UCSD-AML1 (cell line): Measurements from ENCODE around the gene KCNIP4.

Experiments used
- DNase-seq: peaks from one replicate; lab custom pipeline; 2025; ENCODE audit not compliant: unreplicated experiment; lab: John Stamatoyannopoulos, UW

KCNIP4 gene

GRCh38 chr4:21699446-21699845 lies 249.1 kb downstream of the KCNIP4 start:
- no peak for DNase-seq

- no peak for DNase-seq
Observed at GRCh38 chr4:21697583-21697982, 251.0 kb downstream of the KCNIP4 start.

- no peak for DNase-seq
Observed at GRCh38 chr4:21695141-21695540, 253.4 kb downstream of the KCNIP4 start.

GRCh38 chr4:21692241-21692640 lies 256.3 kb downstream of the KCNIP4 start:
- DNase-seq, result no peak

- DNase-seq, result no peak
Observed at GRCh38 chr4:21688596-21689265, 259.8 kb downstream of the KCNIP4 start.

DNA sequence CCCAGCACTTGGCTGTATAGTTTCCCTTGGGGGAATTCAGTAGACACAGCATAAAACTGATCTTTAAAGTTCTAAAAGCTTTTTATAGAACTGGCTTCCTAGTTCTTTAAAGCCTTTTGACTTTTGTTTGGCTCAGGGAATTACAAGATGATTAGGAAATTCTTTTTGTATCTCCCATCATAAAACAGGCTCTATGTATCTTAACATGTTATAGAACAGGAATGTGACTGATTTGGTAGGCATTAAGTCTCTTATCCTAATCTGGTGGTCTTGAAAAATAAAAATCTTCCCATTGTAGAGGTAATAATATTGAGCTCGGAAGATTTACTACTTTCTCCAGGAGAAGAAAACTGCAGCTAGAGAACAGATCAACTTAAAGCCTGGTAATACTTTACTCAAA lies 262.7 kb downstream of the KCNIP4 start:
- no peak for DNase-seq

DNA sequence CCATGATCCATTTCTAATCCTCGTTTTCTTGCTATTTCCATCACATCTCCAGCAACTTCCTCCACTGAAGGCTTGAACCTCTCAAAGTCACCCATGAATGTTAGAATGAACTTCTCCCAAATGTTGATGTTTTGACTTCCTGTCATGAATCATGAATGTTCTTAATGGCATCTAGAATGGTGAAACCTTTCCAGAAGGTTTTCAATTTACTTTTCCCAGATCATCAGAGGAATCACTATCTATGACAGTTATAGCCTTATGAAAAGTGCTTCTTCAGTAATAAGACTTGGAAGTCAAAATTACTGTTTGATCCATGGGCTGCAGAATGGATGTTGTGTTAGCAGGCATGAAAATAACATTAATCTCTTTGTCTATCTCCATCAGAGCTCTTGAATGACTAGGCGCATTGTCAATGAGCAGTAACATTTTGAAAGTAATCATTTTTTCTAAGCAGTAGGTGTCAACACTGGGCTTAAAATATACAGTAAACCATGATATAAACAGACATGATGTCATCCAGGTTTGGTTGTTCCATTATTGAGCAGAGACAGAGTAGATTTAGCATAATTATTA lies 268.2 kb downstream of the KCNIP4 start:
- no peak for DNase-seq

- no peak for DNase-seq
Observed at GRCh38 chr4:21678711-21679110, 269.9 kb downstream of the KCNIP4 start.

- DNase-seq, result no peak
Observed at GRCh38 chr4:21677173-21677572, 271.4 kb downstream of the KCNIP4 start.

DNA sequence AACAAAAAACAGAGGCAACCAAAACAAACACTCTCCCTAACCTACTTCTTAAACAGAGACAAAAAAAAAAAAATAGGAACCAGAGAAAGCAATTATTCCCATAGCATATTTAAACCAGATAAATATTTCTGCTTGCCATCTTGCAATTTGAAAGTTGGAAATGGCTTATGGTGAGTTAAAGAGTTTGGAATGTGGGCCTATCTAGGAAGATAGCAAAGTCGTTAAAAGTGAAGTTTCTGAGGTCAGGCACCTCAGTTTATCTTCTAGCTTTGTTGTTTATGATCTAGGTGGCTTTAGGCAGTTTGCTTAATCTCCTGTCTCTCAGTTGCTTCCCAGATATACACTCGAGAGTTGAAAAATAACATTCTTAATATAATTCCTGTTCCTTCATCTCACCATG lies 284.2 kb downstream of the KCNIP4 start:
- no peak for DNase-seq

DNA sequence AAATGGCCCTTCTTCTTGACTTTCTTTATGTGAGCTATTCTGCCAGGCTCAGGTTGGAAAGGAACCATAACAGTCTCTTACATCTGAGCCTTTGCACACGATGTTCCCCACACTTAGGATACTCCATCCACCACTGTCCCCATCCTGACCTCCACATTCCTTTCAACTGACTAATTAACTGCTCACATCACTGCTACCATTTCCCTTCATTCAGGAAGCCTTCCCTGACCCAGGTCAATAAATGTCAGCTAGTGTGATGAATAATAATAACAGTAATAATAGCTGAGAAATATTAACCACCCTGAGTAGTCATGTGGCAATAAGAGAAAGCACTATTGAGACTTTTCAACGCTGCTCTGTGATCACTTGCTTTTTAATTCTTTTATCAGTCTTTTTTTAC lies 291.7 kb downstream of the KCNIP4 start:
- DNase-seq, result no peak

DNA sequence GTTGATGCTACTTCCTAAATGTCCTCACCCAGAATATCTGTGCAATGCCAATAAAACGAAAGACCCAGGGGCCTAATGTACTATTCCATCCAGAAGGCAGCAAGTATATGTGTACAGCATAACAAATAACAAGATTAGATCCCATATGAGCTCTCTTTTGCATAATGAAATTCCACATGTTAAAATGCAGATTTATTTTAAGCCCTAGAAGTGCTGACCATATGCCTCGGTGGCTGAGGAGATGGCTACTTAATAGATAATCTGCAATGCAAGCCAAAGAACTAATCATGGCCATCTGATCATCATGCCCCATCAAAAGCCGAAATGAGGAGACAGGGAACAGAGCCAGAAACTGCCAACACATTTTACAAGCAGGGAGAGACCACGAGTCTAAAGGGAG lies 293.5 kb downstream of the KCNIP4 start:
- DNase-seq, result no peak

GRCh38 chr4:21652508-21653231 lies 295.9 kb downstream of the KCNIP4 start:
- DNase-seq, result no peak

- no peak for DNase-seq
Observed at GRCh38 chr4:21649391-21650090, 299.0 kb downstream of the KCNIP4 start.

DNA sequence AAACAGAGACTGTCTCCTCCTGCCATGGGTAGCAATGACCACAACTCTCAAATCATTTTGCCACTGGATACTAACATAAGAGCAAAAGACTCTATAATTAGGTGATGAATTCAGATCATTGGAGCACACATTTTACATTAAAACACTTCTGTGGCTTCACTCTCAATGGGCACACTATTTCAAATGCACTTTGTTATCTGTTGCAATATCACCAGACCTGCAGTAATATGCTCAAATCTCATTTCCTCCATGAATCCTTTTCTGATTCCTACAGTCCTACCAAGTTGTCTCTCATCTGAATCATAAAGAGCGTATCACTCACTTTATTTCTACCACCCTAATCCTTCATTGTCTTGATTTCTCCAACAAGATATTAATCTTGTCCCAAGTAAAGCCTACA lies 302.8 kb downstream of the KCNIP4 start:
- DNase-seq, result no peak

DNA sequence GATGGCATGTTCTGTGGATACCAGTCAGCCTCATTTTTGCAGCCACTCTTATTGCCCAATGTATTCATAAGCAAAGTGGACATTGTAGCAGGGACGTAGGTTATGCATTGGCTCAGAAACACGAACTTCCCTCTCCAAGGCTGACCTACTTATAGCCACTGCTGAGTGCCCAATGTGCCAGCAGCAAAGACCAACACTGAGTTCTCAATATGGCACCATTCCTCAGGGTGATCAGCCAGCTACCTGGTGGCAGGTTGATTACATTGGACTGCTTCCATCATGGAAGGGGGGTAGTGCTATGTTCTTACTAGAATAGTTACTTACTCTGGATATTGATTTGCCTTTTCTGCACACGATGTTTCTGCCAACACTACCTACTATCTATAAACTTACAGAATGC lies 306.9 kb downstream of the KCNIP4 start:
- no peak for DNase-seq

DNA sequence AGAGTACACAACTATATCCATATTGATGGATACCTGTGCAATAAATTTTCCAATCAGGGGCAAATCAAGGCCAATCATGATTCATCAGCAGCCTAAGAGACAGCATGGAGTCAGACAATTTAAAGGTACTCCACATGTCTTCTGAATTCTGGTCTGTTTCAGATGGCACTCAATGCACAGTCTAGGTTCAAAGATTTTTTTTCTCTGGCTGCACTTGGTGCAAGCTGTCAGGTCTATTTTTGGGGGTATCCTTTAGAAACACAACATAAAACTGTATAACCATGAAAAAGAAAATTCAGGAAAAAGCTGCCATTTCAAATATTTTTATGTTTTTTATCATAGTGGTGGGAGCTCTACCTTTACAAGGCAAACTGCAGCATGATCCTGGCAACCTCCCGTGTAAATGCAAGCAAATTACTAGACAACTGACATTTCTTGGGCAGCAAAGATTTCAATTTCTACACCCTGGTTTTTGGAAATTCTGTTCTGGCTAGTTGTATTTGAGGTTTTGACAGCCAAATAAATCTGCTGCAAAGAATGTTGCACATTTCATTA lies 310.3 kb downstream of the KCNIP4 start:
- no peak for DNase-seq

DNA sequence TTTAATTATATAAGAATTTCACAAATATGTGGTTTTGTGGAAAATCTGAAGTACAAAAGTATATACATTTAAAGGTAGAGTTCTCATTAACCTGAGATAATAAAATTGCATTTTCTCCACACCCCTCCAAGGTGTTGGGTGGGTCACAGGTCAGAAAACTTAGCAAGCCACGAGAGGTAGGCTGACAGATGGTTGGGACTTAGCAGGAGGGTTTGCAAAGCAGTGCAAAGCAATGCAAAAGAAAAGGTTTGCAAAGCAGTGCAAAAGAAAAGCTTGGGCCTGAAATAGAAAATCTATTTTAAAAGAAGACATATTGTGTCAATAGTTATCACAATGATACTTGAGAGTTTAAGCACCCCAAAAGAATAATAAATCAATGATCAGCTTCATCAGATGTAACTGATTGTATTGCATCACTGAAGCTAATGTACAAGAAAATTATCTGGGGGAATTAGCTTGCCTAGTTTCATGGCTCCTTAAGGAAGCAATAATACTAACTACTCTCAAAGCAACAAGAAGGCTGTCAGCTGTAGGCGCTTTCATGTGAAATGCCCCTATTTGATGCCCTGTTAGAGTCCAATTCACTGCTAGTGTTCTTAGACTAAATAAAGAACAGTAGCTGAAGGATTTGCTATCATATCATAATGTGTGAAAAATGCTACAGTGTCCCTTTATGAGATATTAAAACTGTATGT lies 319.5 kb downstream of the KCNIP4 start:
- no peak for DNase-seq

GRCh38 chr4:21628116-21628670 lies 320.4 kb downstream of the KCNIP4 start:
- DNase-seq, result no peak

DNA sequence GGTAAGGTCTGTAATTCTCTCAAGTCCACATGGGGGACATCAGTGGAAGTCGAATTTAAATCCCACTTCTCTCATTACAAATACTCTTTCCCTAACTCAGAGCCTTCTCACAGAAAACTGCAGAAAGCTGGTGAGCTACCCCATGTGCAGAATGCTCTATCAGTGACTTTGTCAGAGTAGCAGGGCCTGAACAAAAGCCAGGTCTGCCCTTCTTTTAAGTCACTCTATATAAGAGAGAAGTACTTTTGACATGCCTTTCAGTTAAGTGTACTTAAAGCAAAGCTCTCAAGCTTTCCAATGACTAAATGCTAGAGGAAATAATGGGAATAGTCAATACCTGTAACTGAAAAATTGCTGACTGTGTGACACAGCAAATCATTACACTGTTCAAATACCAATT lies 323.1 kb downstream of the KCNIP4 start:
- DNase-seq, result no peak

DNA sequence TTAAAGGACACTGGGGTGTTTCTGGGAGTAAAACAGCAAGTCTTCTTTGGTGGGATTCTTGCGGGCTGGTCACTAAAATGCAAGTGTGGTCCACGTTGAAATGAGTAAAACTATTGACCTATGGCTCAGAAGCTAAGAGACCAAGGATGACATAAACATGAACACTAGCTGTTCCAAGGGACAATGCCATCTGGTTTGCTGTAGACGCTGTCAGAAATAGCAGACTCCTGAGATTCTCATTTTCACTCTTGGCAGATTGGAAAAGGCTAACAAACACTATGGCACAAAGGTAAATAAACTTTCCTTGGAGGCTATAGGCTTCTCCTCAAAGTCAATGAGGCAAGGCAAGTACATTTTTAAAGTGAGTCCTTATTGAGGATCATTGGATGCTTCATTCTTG lies 343.6 kb downstream of the KCNIP4 start:
- no peak for DNase-seq
